Hepatocyte (in vitro differentiated cells): ENCODE measurements around the gene RABGGTA.

Experiments used
- EZH2 ChIP-seq: fragments of 200-600 bp; sonication (generic); IDR thresholded peaks from 2 replicates; pipeline ENCODE4 v1.6.1; 2016; ENCODE audit warnings: antibody characterized with exemption, mild to moderate bottlenecking, borderline replicate concordance
- EZH2phosphoT487 ChIP-seq: fragments of 200-600 bp; sonication (generic); IDR thresholded peaks from one replicate; pipeline ENCODE4 v1.6.1; 2018; ENCODE audit warnings: antibody characterized with exemption, mild to moderate bottlenecking, low read depth, moderate library complexity; ENCODE audit not compliant: unreplicated experiment, severe bottlenecking
- TF ChIP-seq, protein P1 (sequence below): fragments of 200-600 bp; sonication (generic); IDR thresholded peaks from 2 replicates; pipeline ENCODE4 v1.5.1; 2016; ENCODE audit warnings: antibody characterized with exemption, mild to moderate bottlenecking; ENCODE audit not compliant: poor library complexity

DNA sequence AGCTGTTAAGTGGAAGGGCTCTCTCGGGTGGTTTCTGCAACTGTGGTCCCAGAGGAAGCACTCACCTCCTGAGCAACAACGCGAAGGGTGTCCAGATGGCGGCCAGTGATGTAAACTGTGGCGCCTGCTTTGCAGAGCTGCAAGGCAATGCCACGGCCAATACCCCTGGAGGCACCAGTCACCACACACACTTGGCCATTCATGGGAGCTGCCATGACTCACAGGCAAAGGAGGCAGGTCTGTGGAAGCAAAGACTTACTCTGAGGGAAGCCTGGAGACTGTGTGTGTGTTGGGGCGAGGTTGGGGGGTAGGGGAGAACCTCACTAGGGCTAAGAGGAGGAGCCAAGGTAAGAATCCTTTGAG, 27.5 kb upstream of the RABGGTA start:
- TF ChIP-seq, protein P1, sequence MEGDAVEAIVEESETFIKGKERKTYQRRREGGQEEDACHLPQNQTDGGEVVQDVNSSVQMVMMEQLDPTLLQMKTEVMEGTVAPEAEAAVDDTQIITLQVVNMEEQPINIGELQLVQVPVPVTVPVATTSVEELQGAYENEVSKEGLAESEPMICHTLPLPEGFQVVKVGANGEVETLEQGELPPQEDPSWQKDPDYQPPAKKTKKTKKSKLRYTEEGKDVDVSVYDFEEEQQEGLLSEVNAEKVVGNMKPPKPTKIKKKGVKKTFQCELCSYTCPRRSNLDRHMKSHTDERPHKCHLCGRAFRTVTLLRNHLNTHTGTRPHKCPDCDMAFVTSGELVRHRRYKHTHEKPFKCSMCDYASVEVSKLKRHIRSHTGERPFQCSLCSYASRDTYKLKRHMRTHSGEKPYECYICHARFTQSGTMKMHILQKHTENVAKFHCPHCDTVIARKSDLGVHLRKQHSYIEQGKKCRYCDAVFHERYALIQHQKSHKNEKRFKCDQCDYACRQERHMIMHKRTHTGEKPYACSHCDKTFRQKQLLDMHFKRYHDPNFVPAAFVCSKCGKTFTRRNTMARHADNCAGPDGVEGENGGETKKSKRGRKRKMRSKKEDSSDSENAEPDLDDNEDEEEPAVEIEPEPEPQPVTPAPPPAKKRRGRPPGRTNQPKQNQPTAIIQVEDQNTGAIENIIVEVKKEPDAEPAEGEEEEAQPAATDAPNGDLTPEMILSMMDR: no peak
- TF ChIP-seq EZH2: no peak
- TF ChIP-seq EZH2phosphoT487: no peak
